ENCODE data around the gene CASP10.
"Not testable (repeated sequence)": the region's sequence is repeated elsewhere in the genome, so short reads cannot be mapped to it uniquely, and the experiment has no call there.

Gene CASP10

DNA sequence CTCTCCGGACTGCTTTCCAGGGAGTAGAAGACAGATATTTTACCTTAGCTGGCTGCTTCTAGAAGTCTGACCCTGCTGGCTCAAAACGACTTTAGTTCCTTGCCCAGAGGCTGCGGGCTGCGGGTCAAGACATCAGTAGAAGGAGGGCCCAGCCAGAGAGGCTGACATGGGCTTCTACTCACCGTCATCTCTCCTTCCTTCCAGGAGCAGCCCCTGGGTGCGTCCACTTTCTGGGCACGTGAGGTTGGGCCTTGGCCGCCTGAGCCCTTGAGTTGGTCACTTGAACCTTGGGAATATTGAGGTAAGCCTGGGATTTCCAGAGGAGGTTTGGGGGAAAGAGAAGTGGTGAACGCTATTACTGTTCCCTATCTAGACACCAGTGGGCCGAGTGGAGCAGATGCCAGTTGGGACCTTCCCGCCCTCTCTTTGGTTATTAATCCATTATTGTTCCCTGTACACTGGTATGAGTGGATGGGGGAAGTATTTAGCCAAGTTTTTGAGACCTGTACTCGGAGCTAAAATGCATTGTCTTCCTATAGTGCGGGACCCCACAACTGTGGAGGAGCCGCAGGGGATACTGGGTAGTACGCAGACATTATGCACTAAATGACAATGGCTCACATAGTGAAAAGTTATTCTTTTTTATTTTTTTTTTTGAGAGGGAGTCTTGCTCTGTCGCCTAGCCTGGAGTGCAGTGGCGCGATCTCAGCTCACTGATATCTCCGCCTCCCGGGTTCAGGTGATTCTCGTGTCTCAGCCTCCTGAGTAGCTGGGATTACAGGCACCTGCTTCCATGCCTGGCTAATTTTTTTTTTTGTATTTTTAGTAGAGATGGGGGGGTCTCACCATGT, 51.1 kb downstream of the CASP10 start:
- DNase-seq (ENCODE audit: low spot score): no peak

GRCh38 chr2:201234663-201235135, 51.8 kb downstream of the CASP10 start:
- DNase-seq (ENCODE audit: low spot score): no peak

DNA sequence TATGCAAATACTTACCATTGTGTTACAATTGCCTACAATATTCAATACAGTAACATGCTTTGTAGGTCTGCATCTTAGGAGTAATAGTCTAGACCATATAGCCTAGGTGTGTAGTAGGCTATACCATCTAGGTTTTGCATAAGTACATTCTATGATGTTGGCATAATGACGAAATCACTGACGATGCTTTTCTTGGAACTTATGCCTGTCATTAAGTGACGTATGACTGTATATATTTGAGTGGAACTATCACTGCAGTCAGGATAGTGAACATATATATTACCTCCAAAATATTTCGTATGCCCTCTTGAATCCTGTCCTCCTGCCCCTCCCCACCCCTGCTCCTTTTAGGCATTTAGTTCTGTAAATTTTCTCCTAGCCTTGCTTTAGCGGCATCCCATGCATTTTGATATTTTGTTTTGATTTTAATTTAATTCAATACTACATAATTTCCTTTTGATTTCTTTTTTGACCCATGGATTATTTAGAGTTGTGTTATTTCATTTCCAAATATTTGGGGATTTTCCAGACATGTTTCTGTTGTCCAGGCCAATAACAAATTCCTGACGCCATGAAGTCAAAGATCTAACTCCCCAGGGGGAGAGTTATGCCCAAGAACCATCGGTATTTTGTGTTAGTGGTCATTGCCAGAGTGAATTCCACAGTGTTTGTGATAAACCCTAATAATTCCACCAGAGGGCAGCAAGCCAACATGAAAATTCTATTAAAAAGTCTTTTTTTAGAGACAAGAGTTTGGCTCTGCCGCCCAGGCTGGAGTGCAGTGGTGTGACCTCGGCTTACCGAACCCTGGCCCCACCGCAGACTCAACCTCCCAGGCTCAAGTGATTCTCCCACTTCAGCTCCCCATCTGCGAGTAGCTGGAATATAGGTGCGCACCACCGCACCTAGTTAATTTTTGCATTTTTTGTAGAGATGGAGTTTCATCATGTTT, 53.2 kb downstream of the CASP10 start:
- no peak for DNase-seq (ENCODE audit: low spot score)

- DNase-seq (ENCODE audit: low spot score): no peak
These were observed 54.7 kb downstream of the CASP10 start for GRCh38 chr2:201237486-201238123.

GRCh38 chr2:201239167-201239935, 56.4 kb downstream of the CASP10 start:
- DNase-seq (ENCODE audit: low spot score): not testable (repeated sequence)

DNA sequence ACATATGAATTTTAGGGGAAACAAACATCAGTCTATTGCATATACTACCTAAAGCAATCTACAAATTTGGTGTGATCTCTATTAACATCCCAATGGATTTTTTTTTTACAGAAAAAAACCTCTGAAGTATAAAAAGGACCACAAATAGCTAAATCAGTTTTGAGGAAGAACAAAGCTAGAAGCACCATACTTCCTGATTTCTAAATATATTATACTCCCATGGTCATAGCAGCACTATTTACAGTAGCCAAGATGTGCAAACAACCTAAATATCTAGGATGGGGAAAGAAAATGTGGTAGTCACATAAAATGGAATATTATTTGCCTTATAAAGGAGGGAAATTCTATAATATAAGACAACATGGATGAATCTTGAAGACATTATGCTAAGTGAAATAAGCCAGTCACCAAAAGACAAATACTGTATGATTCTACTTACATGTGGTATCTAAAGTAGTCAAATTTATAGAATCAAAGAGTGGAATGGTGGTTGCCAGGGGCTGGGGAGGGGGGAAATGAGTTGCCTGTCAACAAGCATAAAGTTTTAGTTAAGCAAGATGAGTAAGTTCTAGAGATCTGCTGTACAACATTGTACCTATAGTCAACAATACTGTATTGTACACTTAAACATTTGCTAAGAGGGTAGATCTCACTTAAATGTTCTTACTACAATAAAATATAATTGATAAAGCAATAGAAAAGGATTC, 59.8 kb downstream of the CASP10 start:
- DNase-seq (ENCODE audit: low spot score): no peak

DNA sequence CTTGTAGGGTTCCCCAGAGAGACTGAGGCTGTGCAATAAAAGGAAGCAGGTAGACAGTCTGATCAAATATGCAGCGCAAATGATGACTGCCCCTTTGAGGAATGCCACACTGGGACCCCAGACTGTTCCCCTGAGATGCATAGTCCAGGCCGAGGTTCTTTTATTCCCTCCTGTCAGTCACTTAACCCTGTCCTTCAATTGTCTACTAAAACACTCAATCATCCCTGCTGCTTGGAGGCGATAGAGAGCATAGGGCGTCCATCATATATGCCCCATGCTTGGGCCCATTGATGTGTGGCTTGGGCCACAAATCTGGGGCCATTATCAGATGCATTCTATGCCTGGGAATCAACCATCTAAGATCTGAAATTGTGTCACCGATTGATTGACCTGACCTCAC, 61.9 kb downstream of the CASP10 start:
- no peak for DNase-seq (ENCODE audit: low spot score)

DNA sequence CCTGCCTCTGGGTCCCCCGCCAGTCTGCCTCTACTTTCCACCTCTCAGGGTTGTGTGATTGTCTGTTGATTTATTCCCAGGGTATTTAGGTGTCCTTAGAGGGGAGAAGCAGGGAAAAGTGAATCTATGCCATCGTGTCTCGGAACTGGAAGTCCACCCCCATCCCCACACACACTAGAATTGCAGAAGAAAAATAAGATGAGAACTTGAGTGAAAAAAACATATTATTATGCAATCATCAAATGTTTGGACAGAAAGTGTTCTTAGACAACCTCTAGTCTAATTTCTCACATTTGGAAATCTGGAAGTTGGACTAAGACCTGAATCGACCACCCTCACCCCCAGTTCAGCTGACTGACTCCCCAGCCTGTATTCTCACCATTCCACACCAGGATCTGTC, 63.3 kb downstream of the CASP10 start:
- DNase-seq (ENCODE audit: low spot score): no peak

DNA sequence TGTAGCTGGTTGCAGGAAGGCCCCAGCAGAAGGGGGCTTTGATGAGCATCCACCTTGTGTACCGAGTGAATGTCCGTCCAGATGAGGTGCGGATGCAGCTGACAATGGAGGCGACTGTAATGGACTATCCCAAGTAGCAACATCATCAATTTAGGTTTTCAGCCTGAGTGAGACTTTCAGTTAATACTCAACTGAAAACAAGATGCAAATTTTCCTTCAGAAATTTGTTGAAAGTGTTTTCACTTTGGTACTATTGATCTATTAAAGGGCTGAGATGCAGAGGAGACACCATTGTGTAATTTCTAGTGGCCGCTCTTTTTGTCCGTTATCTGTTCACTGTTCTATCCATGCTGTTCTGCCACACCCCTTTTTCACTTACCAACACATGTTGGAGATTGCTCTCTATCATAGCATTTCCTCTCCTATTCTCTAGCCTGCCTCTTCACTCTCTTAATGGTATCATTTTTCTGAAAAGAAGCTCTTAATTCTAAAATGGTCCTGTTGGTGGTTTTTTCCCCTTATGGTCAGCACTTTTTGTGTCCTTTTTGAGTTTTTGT, 65.4 kb downstream of the CASP10 start:
- DNase-seq (ENCODE audit: low spot score): no peak

GRCh38 chr2:201249889-201250288, 66.9 kb downstream of the CASP10 start:
- DNase-seq (ENCODE audit: low spot score): no peak

DNA sequence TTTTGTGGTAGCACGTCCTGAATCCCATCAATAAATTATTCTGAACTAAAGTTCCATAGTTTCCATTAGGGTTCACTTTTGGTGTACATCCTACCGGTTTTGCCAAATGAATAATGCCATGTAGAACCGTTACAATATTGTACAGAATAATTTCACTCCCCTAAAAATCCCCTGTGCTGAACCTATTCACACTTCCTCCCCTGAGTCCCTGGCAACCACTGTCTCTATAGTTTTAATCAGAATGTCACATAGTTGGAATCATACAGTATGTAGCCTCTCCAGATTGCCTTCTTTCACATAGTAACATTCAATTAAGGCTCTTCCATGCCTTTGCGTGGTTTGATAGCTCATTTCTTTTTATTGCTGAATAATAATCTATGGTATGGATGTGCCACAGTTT, 67.8 kb downstream of the CASP10 start:
- DNase-seq (ENCODE audit: low spot score): no peak

- no peak for DNase-seq (ENCODE audit: low spot score)
These were observed 71.3 kb downstream of the CASP10 start for GRCh38 chr2:201254081-201254730.

- DNase-seq (ENCODE audit: low spot score): no peak
These were observed 72.6 kb downstream of the CASP10 start for GRCh38 chr2:201255408-201256033.

- no peak for DNase-seq (ENCODE audit: low spot score)
These were observed 73.1 kb downstream of the CASP10 start for GRCh38 chr2:201256082-201256481.

GRCh38 chr2:201257381-201257955, 74.5 kb downstream of the CASP10 start:
- no peak for DNase-seq (ENCODE audit: low spot score)

GRCh38 chr2:201257956-201258665, 75.2 kb downstream of the CASP10 start:
- DNase-seq (ENCODE audit: low spot score): peak; percentile 73

GRCh38 chr2:201258666-201259615, 76.0 kb downstream of the CASP10 start:
- DNase-seq (ENCODE audit: low spot score): no peak
